HepG2 (cell line): ENCODE results near the gene BIRC7. TPM values are rescaled to one million over a fixed set of nuclear protein-coding genes. Genes with fewer than 3 reads are reported as not detected.

ENCODE experiments used
- ATAC-seq: fragments of 200-7000 bp; cut with Tn5 transposase; 3 replicates; pipeline ENCODE4 v1.9.1; 2020; ENCODE audit warnings: mild to moderate bottlenecking, moderate library complexity
- BruUV-seq: library from RNA; stranded (reverse); fragments of 400-500 nt; replicated peaks from 2 replicates; lab custom pipeline; 2021; lab: Mats Ljungman, UMichigan
- CTCF ChIA-PET: fragments of 300-600 bp; formaldehyde crosslinking; extraction: SDS; loops from one replicate; lab custom pipeline; 2021; ENCODE audit warnings: low total read pairs, inconsistent platforms, low intra/inter-chr PET ratio; lab: Yijun Ruan, JAX
- POLR2A ChIA-PET: fragments of 350-600 bp; sonication (Branson Sonifier 250); formaldehyde crosslinking; loops from one replicate; lab custom pipeline; 2020; ENCODE audit warnings: antibody characterized with exemption, inconsistent platforms; lab: Yijun Ruan, JAX
- DNase-seq: peaks from one replicate; pipeline ENCODE4 v3.0.0-alpha.2; 2015; ENCODE audit warnings: low spot score
- FAIRE-seq: peaks from 3 replicates; lab custom pipeline; 2011; peaks lifted over from hg19 to GRCh38; lab: Jason Lieb, UNC
- H2AFZ ChIP-seq: one replicate; pipeline ENCODE4 v1.6.1; 2011; ENCODE audit warnings: low read length, inconsistent platforms
- H3K27ac ChIP-seq: fragments of 300-600 bp; 3 replicates; pipeline ENCODE4 v1.8.0; 2011; ENCODE audit warnings: mixed run types, mild to moderate bottlenecking, mixed read lengths, low read length, inconsistent platforms; ENCODE audit not compliant: insufficient read depth; ENCODE audit errors: extremely low read length
- H3K27me3 ChIP-seq, 2 experiments: fragments of 200-600 bp in 1 of 2; 2 replicates in 1 of 2; 3 replicates in 1 of 2; pipeline versions ENCODE4 v1.6.0 to v1.8.0; 2011; ENCODE audit warnings: low read length in 2 of 2, mild to moderate bottlenecking in 2 of 2, moderate library complexity in 2 of 2, inconsistent platforms in 1 of 2; ENCODE audit not compliant: insufficient read depth in 2 of 2, control insufficient read depth in 1 of 2
- H3K36me3 ChIP-seq, 2 experiments: fragments of 200-600 bp in 1 of 2; replicated peaks in 1 of 2; 2 replicates in 1 of 2; 3 replicates in 1 of 2; pipeline versions ENCODE4 v1.5.1 to v1.8.0; 2011; ENCODE audit warnings: low read length in 2 of 2, inconsistent platforms in 1 of 2; ENCODE audit not compliant: insufficient read depth in 2 of 2, control insufficient read depth in 1 of 2
- H3K4me1 ChIP-seq: 2 replicates; pipeline ENCODE4 v1.5.1; 2012; ENCODE audit warnings: low read length, inconsistent platforms; ENCODE audit not compliant: insufficient read depth
- H3K4me2 ChIP-seq: 2 replicates; pipeline ENCODE4 v1.6.0; 2011; ENCODE audit warnings: low read depth, low read length, inconsistent platforms
- H3K4me3 ChIP-seq, 3 experiments: fragments of 200-600 bp in 1 of 3; sonication (generic), shearing (Covaris generic) in 1 of 3; replicated peaks in 1 of 3; 2 replicates each; pipeline ENCODE4 v1.5.1; 2011 to 2016; ENCODE audit warnings: low read length in 3 of 3, inconsistent platforms in 2 of 3, low read depth in 2 of 3, mild to moderate bottlenecking in 2 of 3, control low read depth in 1 of 3, mixed read lengths in 1 of 3; ENCODE audit not compliant: insufficient read depth in 1 of 3
- H3K79me2 ChIP-seq: one replicate; pipeline ENCODE4 v1.6.1; 2011; ENCODE audit warnings: low read length, inconsistent platforms; ENCODE audit not compliant: insufficient read depth
- H3K9ac ChIP-seq: 2 replicates; pipeline ENCODE4 v1.6.0; 2011; ENCODE audit warnings: mild to moderate bottlenecking, low read depth, low read length, inconsistent platforms; ENCODE audit not compliant: insufficient read depth
- H3K9me3 ChIP-seq: 2 replicates; pipeline ENCODE4 v1.5.1; 2012; ENCODE audit warnings: mild to moderate bottlenecking, low read length
- H4K20me1 ChIP-seq: 2 replicates; pipeline ENCODE4 v1.6.0; 2011; ENCODE audit warnings: inconsistent platforms, mild to moderate bottlenecking, low read length, moderate library complexity; ENCODE audit not compliant: insufficient read depth
- ATF7 ChIP-seq, 2 experiments: fragments of 450-650 bp in 1 of 2; sonication (generic) in 1 of 2; formaldehyde crosslinking in 1 of 2; IDR thresholded peaks; 2 replicates each; pipeline versions ENCODE4 v1.4.0 to v1.6.1; 2016 to 2020; ENCODE audit warnings: antibody characterized with exemption in 1 of 2, mild to moderate bottlenecking in 1 of 2, missing genetic modification reagents in 1 of 2
- HMG20A ChIP-seq: IDR thresholded peaks from 2 replicates; pipeline ENCODE4 v1.6.1; 2016; ENCODE audit warnings: borderline replicate concordance
- KAT8 ChIP-seq: IDR thresholded peaks from 2 replicates; pipeline ENCODE4 v1.6.1; 2016; ENCODE audit warnings: missing genetic modification reagents, missing compliant biosample characterization
- KLF15 ChIP-seq: sonication (generic); formaldehyde crosslinking; IDR thresholded peaks from 2 replicates; pipeline ENCODE4 v1.8.1; 2023; ENCODE audit warnings: borderline replicate concordance, mild to moderate bottlenecking, inconsistent platforms, missing genetic modification reagents, mixed read lengths
- KMT2B ChIP-seq: IDR thresholded peaks from 2 replicates; pipeline ENCODE4 v1.6.1; 2016; ENCODE audit warnings: missing genetic modification reagents, missing compliant biosample characterization
- NFE2L2 ChIP-seq: fragments of 150-350 bp; IDR thresholded peaks from 2 replicates; pipeline ENCODE4 v1.6.1; 2014; ENCODE audit warnings: low read length
- RBFOX2 ChIP-seq: fragments of 200-400 bp; formaldehyde crosslinking; IDR thresholded peaks from 2 replicates; pipeline ENCODE4 v1.6.1; 2017; ENCODE audit warnings: low read depth, mild to moderate bottlenecking, low read length
- RBM22 ChIP-seq: fragments of 200-400 bp; formaldehyde crosslinking; optimal IDR thresholded peaks from 2 replicates; pipeline ENCODE3; 2017; ENCODE audit warnings: mild to moderate bottlenecking, low read length, moderate library complexity
- RXRB ChIP-seq: IDR thresholded peaks from 2 replicates; pipeline ENCODE4 v1.6.1; 2016; ENCODE audit warnings: borderline replicate concordance, missing genetic modification reagents, missing compliant biosample characterization
- SYNCRIP ChIP-seq: fragments of 200-400 bp; formaldehyde crosslinking; IDR thresholded peaks from 2 replicates; pipeline ENCODE4 v1.6.1; 2018; ENCODE audit warnings: mild to moderate bottlenecking, low read depth, low read length; ENCODE audit not compliant: insufficient read depth
- ZBTB26 ChIP-seq: IDR thresholded peaks from 2 replicates; pipeline ENCODE4 v1.6.1; 2016; ENCODE audit warnings: missing compliant biosample characterization, missing genetic modification reagents, borderline replicate concordance
- ZFP36 ChIP-seq: fragments of 150-350 bp; IDR thresholded peaks from 2 replicates; pipeline ENCODE4 v1.6.1; 2018; ENCODE audit warnings: borderline replicate concordance, low read length, low read depth; ENCODE audit not compliant: partially characterized antibody
- ZNF230 ChIP-seq: sonication (generic); formaldehyde crosslinking; IDR thresholded peaks from 2 replicates; pipeline ENCODE4 v1.4.0; 2020; ENCODE audit warnings: mild to moderate bottlenecking, missing genetic modification reagents
- ZNF382 ChIP-seq: sonication (generic); formaldehyde crosslinking; IDR thresholded peaks from 2 replicates; pipeline ENCODE4 v1.5.0; 2020; ENCODE audit warnings: missing genetic modification reagents, mild to moderate bottlenecking, borderline replicate concordance
- ZNF468 ChIP-seq: sonication (generic); formaldehyde crosslinking; IDR thresholded peaks from 2 replicates; pipeline ENCODE4 v1.8.0; 2022; ENCODE audit warnings: mild to moderate bottlenecking, moderate library complexity, missing genetic modification reagents
- WGBS: methylation state at CpG from one replicate; pipeline ENCODE4 v1.1.6; 2017; ENCODE audit warnings: low lambda C conversion rate; 5-methylcytosine and 5-hydroxymethylcytosine counted together
- in situ Hi-C: cut with HindIII; loops from 2 replicates; pipeline ENCODE4 v1.10.0; 2017; ENCODE audit warnings: low pct_unique_long_range_greater_than_20kb; ENCODE audit not compliant: extremely low pct_ligation_motif_present
- intact Hi-C: fragments of 100-400 bp; cut with micrococcal nuclease; formaldehyde crosslinking; loops from one replicate; pipeline ENCODE4 v1.10.0; 2022; ENCODE audit not compliant: unreplicated experiment
- polyA plus RNA-seq, 8 experiments: library from polyadenylated mRNA; depleted of rRNA in 3 of 8; stranded (reverse) in 7 of 8; unstranded in 1 of 8; fragments of >200 nt; fragmentation: Illumina TruSeq in 4 of 8; extraction: Trizol in 4 of 8; gene quantifications; 2 replicates each; pipeline versions ENCODE4 v1.2.1 to v1.2.3, GENCODE V29; 2011 to 2016; ENCODE audit warnings: low read depth in 4 of 8, missing spikeins in 1 of 8, mixed read lengths in 1 of 8; ENCODE audit not compliant: insufficient read depth in 1 of 8
- total RNA-seq, 5 experiments: library from RNA; depleted of rRNA; stranded (reverse); fragments of >200 nt; fragmentation: Illumina TruSeq; extraction: Trizol; gene quantifications; 2 replicates each; pipeline ENCODE4 v1.2.3, GENCODE V29; 2016; ENCODE audit warnings: low read depth in 1 of 5
- TF ChIP-seq, protein P1 (sequence below): sonication (generic); formaldehyde crosslinking; IDR thresholded peaks from 2 replicates; pipeline ENCODE4 v1.4.0; 2020; ENCODE audit warnings: mild to moderate bottlenecking, low read depth, missing genetic modification reagents

BIRC7 gene
- total and polyA plus RNA-seq, 2 of the 13 experiments (the other 11 are each of a cell fraction or from before 2014, with no cell fraction given): 0.27 to 5.1 TPM

DNA sequence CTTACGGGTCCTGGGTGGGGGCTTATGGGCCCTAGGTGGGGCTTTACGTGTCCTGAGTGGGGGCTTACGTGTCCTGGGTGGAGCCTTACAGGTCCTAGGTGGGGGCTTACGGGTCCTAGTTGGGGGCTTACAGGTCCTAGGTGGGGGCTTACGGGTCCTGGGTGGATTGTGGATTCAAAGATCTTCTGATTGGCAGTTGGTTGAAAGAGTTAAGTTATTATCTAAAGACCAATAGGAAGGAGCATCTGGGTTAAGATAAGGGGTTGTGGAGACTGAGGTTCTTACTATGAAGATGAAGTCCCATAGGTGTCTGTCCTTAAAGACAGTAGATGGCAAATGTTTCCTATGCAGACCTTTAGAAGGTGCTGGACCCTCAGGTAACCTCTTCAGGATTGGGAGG lies 8.4 kb upstream of the BIRC7 start (continued):
- TF ChIP-seq KLF15 (CRISPR knock-in tag) (no peak), RBFOX2 (no peak), KAT8 (CRISPR knock-in tag) (no peak)
- TF ChIP-seq, protein P1, sequence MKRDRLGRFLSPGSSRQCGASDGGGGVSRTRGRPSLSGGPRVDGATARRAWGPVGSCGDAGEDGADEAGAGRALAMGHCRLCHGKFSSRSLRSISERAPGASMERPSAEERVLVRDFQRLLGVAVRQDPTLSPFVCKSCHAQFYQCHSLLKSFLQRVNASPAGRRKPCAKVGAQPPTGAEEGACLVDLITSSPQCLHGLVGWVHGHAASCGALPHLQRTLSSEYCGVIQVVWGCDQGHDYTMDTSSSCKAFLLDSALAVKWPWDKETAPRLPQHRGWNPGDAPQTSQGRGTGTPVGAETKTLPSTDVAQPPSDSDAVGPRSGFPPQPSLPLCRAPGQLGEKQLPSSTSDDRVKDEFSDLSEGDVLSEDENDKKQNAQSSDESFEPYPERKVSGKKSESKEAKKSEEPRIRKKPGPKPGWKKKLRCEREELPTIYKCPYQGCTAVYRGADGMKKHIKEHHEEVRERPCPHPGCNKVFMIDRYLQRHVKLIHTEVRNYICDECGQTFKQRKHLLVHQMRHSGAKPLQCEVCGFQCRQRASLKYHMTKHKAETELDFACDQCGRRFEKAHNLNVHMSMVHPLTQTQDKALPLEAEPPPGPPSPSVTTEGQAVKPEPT: no peak

- ATAC-seq (no peak), FAIRE-seq (no peak), DNase-seq (no peak)
- in situ Hi-C loops (no loop called here), intact Hi-C loops (no loop called here)
- Histone ChIP-seq H3K4me3 (no peak overlapping the region), H3K27me3 (peaks cover 17 to 83% of the 10 kb centered on the region in 2 experiments; a peak in 4 of 5 replicates), H2AFZ (no peak overlapping the region), H3K9ac (no peak overlapping the region), H3K36me3 (no peaks in the 10 kb centered on the region), H3K27ac (no peak overlapping the region), H3K4me2 (no peak overlapping the region), H3K4me1 (peaks cover 32% of the 10 kb centered on the region), H3K9me3 (no peaks in the 10 kb centered on the region), H4K20me1 (no peaks in the 10 kb centered on the region), H3K79me2 (no peaks in the 10 kb centered on the region)
- ChIA-PET POLR2A (no interaction called here), CTCF (no interaction called here)
- WGBS: 47% methylated on average over 13 of the region's 13 CpGs
- no TSS peak for BruUV-seq
- TF ChIP-seq ZNF468 (CRISPR knock-in tag) (no peak), NFE2L2 (no peak), ZFP36 (no peak), ATF7 (IDR thresholded peaks at IDR 0.05) (no peak), ATF7 (CRISPR knock-in tag; IDR thresholded peaks at IDR 0.05) (no peak), ZBTB26 (CRISPR knock-in tag) (no peak), RXRB (CRISPR knock-in tag) (no peak), HMG20A (no peak), ZNF230 (CRISPR knock-in tag) (no peak), RBM22 (no peak), KMT2B (CRISPR knock-in tag) (no peak), SYNCRIP (no peak), ZNF382 (CRISPR knock-in tag) (no peak)
Observed at GRCh38 chr20:63228806-63229205, 6.9 kb upstream of the BIRC7 start.
